Activated T-helper 1 cell treated with anti-CD3 and anti-CD28 coated beads, Interleukin-12 subunit alpha, Interleukin-12 subunit beta, Interleukin-2, Interleukin-4 antibody, amounts not matched to agents 30 ng/mL and 10 ng/mL and 1 ng/mL, durations not matched to agents 14 hours and 24 hours and 36 hours (primary cell): ENCODE results near the gene KIF25. TPM values are rescaled to one million over a fixed set of nuclear protein-coding genes. Genes with fewer than 3 reads are reported as not detected.

Source experiments
- DNase-seq: peaks from one replicate; pipeline ENCODE4 v3.0.0; 2021; ENCODE audit warnings: low spot score
- H3K27ac Mint-ChIP-seq: one replicate; pipeline ENCODE4 v1.8.0; 2021; ENCODE audit warnings: mild to moderate bottlenecking, mixed read lengths
- H3K27me3 Mint-ChIP-seq: one replicate; pipeline ENCODE4 v1.8.0; 2022; ENCODE audit warnings: mild to moderate bottlenecking, moderate library complexity, mixed read lengths; ENCODE audit not compliant: insufficient read depth
- H3K36me3 Mint-ChIP-seq: one replicate; pipeline ENCODE4 v1.8.0; 2021; ENCODE audit warnings: low read depth, mixed read lengths
- H3K4me1 Mint-ChIP-seq: one replicate; pipeline ENCODE4 v1.8.0; 2021; ENCODE audit warnings: low read depth, mixed read lengths
- H3K4me3 Mint-ChIP-seq: one replicate; pipeline ENCODE4 v1.8.0; 2021; ENCODE audit warnings: mild to moderate bottlenecking, moderate library complexity, mixed read lengths
- H3K9me3 Mint-ChIP-seq: one replicate; pipeline ENCODE4 v1.8.0; 2021; ENCODE audit warnings: mixed read lengths
- intact Hi-C: fragments of 100-400 bp; cut with micrococcal nuclease; formaldehyde crosslinking; loops from one replicate; pipeline ENCODE4 v1.15.1; 2024
- total RNA-seq: library from RNA; stranded (reverse); gene quantifications from 2 replicates; pipeline ENCODE4 v1.2.3, GENCODE V29; 2022

The KIF25 gene
- total RNA-seq, 1 donor from 2014 or later: not detected

- H3K36me3 Mint-ChIP-seq: no peaks in the 10 kb centered on the region
- no peak overlapping the region for H3K27ac Mint-ChIP-seq
- intact Hi-C loops: no loop called here
- no peak for DNase-seq
- no peak overlapping the region for H3K4me3 Mint-ChIP-seq
- H3K27me3 Mint-ChIP-seq: no peaks in the 10 kb centered on the region
- H3K9me3 Mint-ChIP-seq: peaks cover 3% of the 10 kb centered on the region
- no peaks in the 10 kb centered on the region for H3K4me1 Mint-ChIP-seq
Observed at GRCh38 chr6:168020242-168020641, 22.8 kb downstream of the KIF25 start.

- no peaks in the 10 kb centered on the region for H3K27me3 Mint-ChIP-seq
- no peaks in the 10 kb centered on the region for H3K36me3 Mint-ChIP-seq
- H3K9me3 Mint-ChIP-seq: no peaks in the 10 kb centered on the region
- no peak overlapping the region for H3K4me3 Mint-ChIP-seq
- intact Hi-C loops: no loop called here
- no peak for DNase-seq
- H3K27ac Mint-ChIP-seq: no peak overlapping the region
- H3K4me1 Mint-ChIP-seq: no peaks in the 10 kb centered on the region
Observed at GRCh38 chr6:168021581-168021980, 24.1 kb downstream of the KIF25 start.

GRCh38 chr6:168022488-168023321 lies 25.2 kb downstream of the KIF25 start:
- no peak overlapping the region for H3K27ac Mint-ChIP-seq
- H3K9me3 Mint-ChIP-seq: no peaks in the 10 kb centered on the region
- H3K4me3 Mint-ChIP-seq: no peak overlapping the region
- H3K36me3 Mint-ChIP-seq: no peaks in the 10 kb centered on the region
- H3K27me3 Mint-ChIP-seq: no peaks in the 10 kb centered on the region
- intact Hi-C loops: no loop called here
- H3K4me1 Mint-ChIP-seq: no peaks in the 10 kb centered on the region
- no peak for DNase-seq

GRCh38 chr6:168024951-168025510 lies 27.6 kb downstream of the KIF25 start:
- no peaks in the 10 kb centered on the region for H3K36me3 Mint-ChIP-seq
- no peak for DNase-seq
- no peaks in the 10 kb centered on the region for H3K27me3 Mint-ChIP-seq
- no peaks in the 10 kb centered on the region for H3K9me3 Mint-ChIP-seq
- no peaks in the 10 kb centered on the region for H3K4me1 Mint-ChIP-seq
- intact Hi-C loops: no loop called here
- H3K27ac Mint-ChIP-seq: no peak overlapping the region
- H3K4me3 Mint-ChIP-seq: no peak overlapping the region

GRCh38 chr6:168025831-168026710 lies 28.6 kb downstream of the KIF25 start:
- H3K27me3 Mint-ChIP-seq: no peaks in the 10 kb centered on the region
- no peaks in the 10 kb centered on the region for H3K4me1 Mint-ChIP-seq
- H3K36me3 Mint-ChIP-seq: no peaks in the 10 kb centered on the region
- no peak overlapping the region for H3K4me3 Mint-ChIP-seq
- no peak for DNase-seq
- no peaks in the 10 kb centered on the region for H3K9me3 Mint-ChIP-seq
- intact Hi-C loops: no loop called here
- H3K27ac Mint-ChIP-seq: no peak overlapping the region

GRCh38 chr6:168026925-168027324 lies 29.5 kb downstream of the KIF25 start:
- no peak for DNase-seq
- no peak overlapping the region for H3K4me3 Mint-ChIP-seq
- no peaks in the 10 kb centered on the region for H3K27me3 Mint-ChIP-seq
- H3K36me3 Mint-ChIP-seq: no peaks in the 10 kb centered on the region
- H3K4me1 Mint-ChIP-seq: no peaks in the 10 kb centered on the region
- no peaks in the 10 kb centered on the region for H3K9me3 Mint-ChIP-seq
- H3K27ac Mint-ChIP-seq: no peak overlapping the region
- intact Hi-C loops: no loop called here

GRCh38 chr6:168027521-168027920 lies 30.1 kb downstream of the KIF25 start:
- no peak for DNase-seq
- Mint-ChIP-seq H3K27me3 (no peaks in the 10 kb centered on the region), H3K36me3 (no peaks in the 10 kb centered on the region), H3K9me3 (no peaks in the 10 kb centered on the region), H3K27ac (no peak overlapping the region), H3K4me1 (no peaks in the 10 kb centered on the region), H3K4me3 (no peak overlapping the region)
- intact Hi-C loops: no loop called here

- Mint-ChIP-seq H3K4me1 (no peaks in the 10 kb centered on the region), H3K27me3 (no peaks in the 10 kb centered on the region), H3K36me3 (no peaks in the 10 kb centered on the region), H3K27ac (no peak overlapping the region), H3K4me3 (no peak overlapping the region), H3K9me3 (no peaks in the 10 kb centered on the region)
- intact Hi-C loops: no loop called here
- no peak for DNase-seq
Observed at GRCh38 chr6:168028181-168028580, 30.7 kb downstream of the KIF25 start.

- Mint-ChIP-seq H3K9me3 (no peaks in the 10 kb centered on the region), H3K4me3 (no peak overlapping the region), H3K27me3 (no peaks in the 10 kb centered on the region), H3K36me3 (no peaks in the 10 kb centered on the region), H3K4me1 (no peaks in the 10 kb centered on the region), H3K27ac (no peak overlapping the region)
- no peak for DNase-seq
- intact Hi-C loops: no loop called here
Observed at GRCh38 chr6:168029459-168030217, 32.2 kb downstream of the KIF25 start.

- Mint-ChIP-seq H3K27ac (no peak overlapping the region), H3K27me3 (no peaks in the 10 kb centered on the region), H3K9me3 (no peaks in the 10 kb centered on the region), H3K4me1 (no peaks in the 10 kb centered on the region), H3K4me3 (no peak overlapping the region), H3K36me3 (no peaks in the 10 kb centered on the region)
- intact Hi-C loops: no loop called here
- DNase-seq: no peak
Observed at GRCh38 chr6:168030218-168030746, 32.8 kb downstream of the KIF25 start.

- H3K9me3 Mint-ChIP-seq: no peaks in the 10 kb centered on the region
- H3K4me3 Mint-ChIP-seq: no peak overlapping the region
- peaks cover 4% of the 10 kb centered on the region for H3K4me1 Mint-ChIP-seq
- no peak overlapping the region for H3K27ac Mint-ChIP-seq
- intact Hi-C loops: no loop called here
- H3K36me3 Mint-ChIP-seq: no peaks in the 10 kb centered on the region
- no peak for DNase-seq
- no peaks in the 10 kb centered on the region for H3K27me3 Mint-ChIP-seq
Observed at GRCh38 chr6:168030908-168031307, 33.4 kb downstream of the KIF25 start.

- no peaks in the 10 kb centered on the region for H3K9me3 Mint-ChIP-seq
Observed at GRCh38 chr6:168031411-168031971, 34.0 kb downstream of the KIF25 start.

More at GRCh38 chr6:168031411-168031971, 34.0 kb downstream of the KIF25 start:
- Mint-ChIP-seq H3K27me3 (no peaks in the 10 kb centered on the region), H3K4me3 (no peak overlapping the region), H3K27ac (no peak overlapping the region), H3K4me1 (peaks cover 10% of the 10 kb centered on the region), H3K36me3 (no peaks in the 10 kb centered on the region)
- DNase-seq: no peak
- intact Hi-C loops: no loop called here
